Measurements from ENCODE around the gene FUCA2. TPM values are rescaled to one million over a fixed set of nuclear protein-coding genes. Genes with fewer than 3 reads are reported as not detected.
A peak's percentile ranks its signal among the peaks of the same experiment; 100 is the strongest.

Gene FUCA2
- total and polyA plus RNA-seq, 2 of the 8 experiments (the other 6 are each of a cell fraction or from before 2014, with no cell fraction given) = 24.2 to 47.2 TPM

GRCh38 chr6:143449714-143450452 is 61.6 kb downstream of the FUCA2 start:
- FAIRE-seq (no peak), DNase-seq (ENCODE audit: low read depth in 1 of 2, low spot score in 2 of 2) (peak in 1 of 2 experiments; percentile 55)
- Histone ChIP-seq H3K4me3 (ENCODE audit: extremely low read depth in 1 of 4, insufficient read depth in 2 of 4, low read depth in 3 of 4, low read length in 4 of 4) (peak overlapping the region; percentile 75 to 97 (median 92)), H4K5ac (ENCODE audit: insufficient read length, low read depth, low read length) (peak overlapping the region; percentile 27), H3K9ac (replicated peaks in 1 of 4; ENCODE audit: extremely low read depth in 1 of 4, low read depth in 3 of 4, low read length in 3 of 4) (peak overlapping the region; percentile 68 to 93 (median 84)), H4K91ac (replicated peaks; ENCODE audit: insufficient read length, low read length) (no peak overlapping the region), H2BK5ac (ENCODE audit: low read depth, low read length) (peak overlapping the region; percentile 80), H3K27me3 (replicated peaks in 1 of 4; ENCODE audit: control insufficient read depth in 3 of 4, extremely low read depth in 1 of 4, insufficient read depth in 3 of 4, low read length in 3 of 4) (no peaks in the 10 kb centered on the region), H2BK20ac (ENCODE audit: low read length) (no peak overlapping the region), H3K27ac (ENCODE audit: low read depth, low read length) (peak overlapping the region; percentile 56), H3K14ac (ENCODE audit: insufficient read length) (no peak overlapping the region), H3K4me2 (ENCODE audit: insufficient read depth in 1 of 2, low read depth in 2 of 2, low read length in 2 of 2) (peak overlapping the region; percentile 93 to 98), H3K36me3 (ENCODE audit: control insufficient read depth in 2 of 4, insufficient read depth in 4 of 4, low read length in 3 of 4) (no peaks in the 10 kb centered on the region), H2BK15ac (ENCODE audit: low read length) (no peak overlapping the region), H3K79me2 (ENCODE audit: control insufficient read depth in 1 of 2, insufficient read depth in 2 of 2, low read length in 2 of 2) (peaks cover 0 to 24% of the 10 kb centered on the region in 2 experiments; a peak in 3 of 4 replicates), H3K4me1 (replicated peaks in 1 of 4; ENCODE audit: control insufficient read depth in 3 of 4, insufficient read depth in 4 of 4, low read length in 3 of 4) (no peaks in the 10 kb centered on the region; a peak in 1 of 7 replicates), H3K4ac (replicated peaks; ENCODE audit: insufficient read length, low read depth, low read length) (no peak overlapping the region), H3K18ac (ENCODE audit: extremely low read depth, low read length) (no peak overlapping the region), H3K56ac (replicated peaks; ENCODE audit: insufficient read length, low read depth, low read length) (no peak overlapping the region), H2AFZ (ENCODE audit: low read length) (peak overlapping the region; percentile 98), H3K23ac (ENCODE audit: insufficient read length) (no peak overlapping the region), H4K8ac (ENCODE audit: extremely low read depth, insufficient read depth, low read length) (peak overlapping the region; percentile 85; the same call in 1 of the 2 replicates), H2AK5ac (ENCODE audit: low read depth, low read length) (no peak overlapping the region), H3K9me3 (ENCODE audit: insufficient read depth in 2 of 2, low read depth in 1 of 2, low read length in 1 of 2) (no peaks in the 10 kb centered on the region), H2BK120ac (replicated peaks; ENCODE audit: low read depth, low read length) (no peak overlapping the region), H4K20me1 (replicated peaks in 1 of 2; ENCODE audit: control insufficient read depth in 1 of 2, insufficient read depth in 2 of 2, low read length in 2 of 2) (no peaks in the 10 kb centered on the region), H3K23me2 (ENCODE audit: low read depth, low read length) (peaks cover 10% of the 10 kb centered on the region), H3K79me1 (ENCODE audit: low read depth, low read length) (no peaks in the 10 kb centered on the region), H2BK12ac (ENCODE audit: low read depth, low read length) (no peak overlapping the region; the same call in 1 of the 2 replicates)
- WGBS, 2 experiments (ENCODE audit: extremely low coverage in 1 of 2, insufficient coverage in 1 of 2, insufficient read length in 1 of 2, insufficient replicate concordance in 2 of 2, low coverage in 1 of 2, low lambda C conversion rate in 2 of 2, missing lambda C conversion rate in 1 of 2) = 11% methylated on average over 16 of the region's 19 CpGs; no CpG with 5 or more reads in 1 of the 2 experiments
- POLR2A ChIA-PET (ENCODE audit: partially characterized antibody) = interaction anchor here (0.6 to 1.1 kb wide), 7 partner anchors 15 to 530 kb away, joined by 3 to 6 read pairs (median 3); partner anchors contain the start of gene FUCA2
- CTCF ChIA-PET (ENCODE audit: partially characterized antibody) = no interaction called here
- TF ChIP-seq ATF2 (IDR thresholded peaks at IDR 0.05; ENCODE audit: low read length) = 0 out of 2 replicates have a peak, but pooled peaks have one; percentile 13
- TF ChIP-seq RFX5 (IDR thresholded peaks at IDR 0.05; ENCODE audit: borderline replicate concordance, low read depth, low read length) = no peak
- TF ChIP-seq TBP (IDR thresholded peaks at IDR 0.05; ENCODE audit: low read depth, low read length) = peak; percentile 68

All from H1 (cell line).